ENCODE measurements around the gene ZNF512B.

GRCh38 chr20:63934271-63935068 lies 35.3 kb downstream of the ZNF512B start:
- TF ChIP-seq POLR2A (IDR thresholded peaks at IDR 0.05; ENCODE audit: borderline replicate concordance, extremely low read depth, insufficient read depth, insufficient read length) (no peak), MAX (IDR thresholded peaks at IDR 0.05) (no peak)

All from HCT116 (cell line).